ENCODE data around the gene FAM47E. TPM values are rescaled to one million over a fixed set of nuclear protein-coding genes. Genes with fewer than 3 reads are reported as not detected.

FAM47E gene
- total RNA-seq, result 1 to 10 TPM; 1.4 TPM
- long read RNA-seq, donor 1, partial matches to known transcripts, result 0 of 1 reads
- long read RNA-seq, donor 1, other reads (novel, unspliced or antisense), result 1 of 1 reads
- long read RNA-seq, donor 2, partial matches to known transcripts, result 0 of 3 reads
- long read RNA-seq, donor 2, other reads (novel, unspliced or antisense), result 2 of 3 reads

- peak; percentile 91 for DNase-seq (ENCODE audit: low spot score)
- intact Hi-C loops (cut with DNase I), result no loop called here
These were observed at the start of gene FAM47E for GRCh38 chr4:76251441-76252270. FAM47E (plus strand) TSS chr4:76251721; CDS start chr4:76251747, 26 bp downstream.

GRCh38 chr4:76203541-76203940, 48.0 kb upstream of the FAM47E start:
- no peak for DNase-seq (ENCODE audit: low spot score)
- intact Hi-C loops (cut with DNase I), result no loop called here

GRCh38 chr4:76204936-76205335, 46.6 kb upstream of the FAM47E start:
- intact Hi-C loops (cut with DNase I), result no loop called here
- DNase-seq (ENCODE audit: low spot score), result no peak

- intact Hi-C loops (cut with DNase I), result no loop called here
- DNase-seq (ENCODE audit: low spot score), result no peak
These were observed 46.0 kb upstream of the FAM47E start for GRCh38 chr4:76205476-76205875.

GRCh38 chr4:76206222-76206942, 45.1 kb upstream of the FAM47E start:
- DNase-seq (ENCODE audit: low spot score), result no peak
- intact Hi-C loops (cut with DNase I), result no loop called here

GRCh38 chr4:76207549-76207948, 44.0 kb upstream of the FAM47E start:
- DNase-seq (ENCODE audit: low spot score), result no peak
- intact Hi-C loops (cut with DNase I), result no loop called here

GRCh38 chr4:76208005-76208765, 43.3 kb upstream of the FAM47E start:
- intact Hi-C loops (cut with DNase I), result no loop called here
- DNase-seq (ENCODE audit: low spot score), result peak; percentile 92

GRCh38 chr4:76209881-76210280, 41.6 kb upstream of the FAM47E start:
- DNase-seq (ENCODE audit: low spot score), result no peak
- intact Hi-C loops (cut with DNase I), result no loop called here

GRCh38 chr4:76210452-76210851, 41.1 kb upstream of the FAM47E start:
- no peak for DNase-seq (ENCODE audit: low spot score)
- intact Hi-C loops (cut with DNase I), result no loop called here

- intact Hi-C loops (cut with DNase I), result no loop called here
- DNase-seq (ENCODE audit: low spot score), result no peak
These were observed 39.5 kb upstream of the FAM47E start for GRCh38 chr4:76211769-76212708.

GRCh38 chr4:76212851-76213414, 38.6 kb upstream of the FAM47E start:
- no peak for DNase-seq (ENCODE audit: low spot score)
- intact Hi-C loops (cut with DNase I), result no loop called here

- intact Hi-C loops (cut with DNase I), result no loop called here
- peak; percentile 96 for DNase-seq (ENCODE audit: low spot score)
These were observed 37.9 kb upstream of the FAM47E start, which contains the start of gene SCARB2 for GRCh38 chr4:76213415-76214176. SCARB2 (minus strand) TSS chr4:76213824; CDS start chr4:76213543, 281 bp downstream.

- intact Hi-C loops (cut with DNase I), result no loop called here
- DNase-seq (ENCODE audit: low spot score), result no peak
These were observed 37.3 kb upstream of the FAM47E start for GRCh38 chr4:76214177-76214675.

GRCh38 chr4:76215077-76215476, 36.4 kb upstream of the FAM47E start:
- intact Hi-C loops (cut with DNase I), result no loop called here
- DNase-seq (ENCODE audit: low spot score), result no peak

- no peak for DNase-seq (ENCODE audit: low spot score)
- intact Hi-C loops (cut with DNase I), result no loop called here
These were observed 35.0 kb upstream of the FAM47E start for GRCh38 chr4:76216524-76216923.

GRCh38 chr4:76216975-76217814, 34.3 kb upstream of the FAM47E start:
- intact Hi-C loops (cut with DNase I), result no loop called here
- no peak for DNase-seq (ENCODE audit: low spot score)
